Measurements from ENCODE around the gene FBXO47. TPM values are rescaled to one million over a fixed set of nuclear protein-coding genes. Genes with fewer than 3 reads are reported as not detected.

FBXO47 gene
- total and polyA plus RNA-seq, 4 experiments from 2014 or later, result not detected

DNA sequence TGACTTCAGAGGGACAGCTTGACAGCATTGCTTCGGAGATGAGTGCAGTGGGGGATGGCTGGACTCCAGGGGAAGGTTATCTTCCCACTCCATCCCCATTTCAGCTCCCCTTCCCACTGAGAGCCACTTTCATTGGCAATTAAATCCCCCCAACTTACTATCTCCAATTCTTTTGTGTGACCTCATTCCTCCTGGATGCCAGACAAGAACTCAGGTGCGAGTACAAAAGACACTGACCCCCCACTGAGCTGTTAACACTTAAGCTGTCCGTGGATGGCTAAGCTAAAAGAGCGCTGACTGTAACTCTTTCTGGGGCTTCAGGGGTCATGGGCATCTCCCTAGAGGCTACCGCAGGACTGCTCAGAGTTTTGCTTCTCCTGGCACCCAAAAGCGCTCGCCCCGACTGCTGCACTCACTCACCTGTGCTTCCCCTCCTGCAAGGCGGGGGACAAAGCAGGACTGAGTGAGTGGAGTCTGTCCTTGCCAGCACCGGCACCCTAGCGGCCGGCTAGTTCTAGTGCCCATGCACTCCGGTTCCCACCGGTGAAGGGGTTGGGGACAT, 44.8 kb upstream of the FBXO47 start:
- DNase-seq, result no peak
- no peaks in the 10 kb centered on the region for H3K9me3 ChIP-seq (ENCODE audit: control insufficient read depth in 1 of 2, low read length in 2 of 2)
- peaks cover 10% of the 10 kb centered on the region for H3K4me1 ChIP-seq (ENCODE audit: insufficient read depth, low read length)
- no peaks in the 10 kb centered on the region for H3K36me3 ChIP-seq (ENCODE audit: insufficient read depth, low read length)
- intact Hi-C loops (cut with micrococcal nuclease), result no loop called here
- peaks cover 0 to 4% (median 0%) of the 10 kb centered on the region in 8 donors for H3K9me3 Mint-ChIP-seq
- no peak overlapping the region for H3K27ac Mint-ChIP-seq
- peaks cover 6 to 12% (median 9%) of the 10 kb centered on the region in 4 donors for H3K4me1 Mint-ChIP-seq
- H3K36me3 Mint-ChIP-seq, result no peaks in the 10 kb centered on the region
- CTCF ChIA-PET (ENCODE audit: partially characterized antibody), result no interaction called here
- H3K27ac ChIP-seq (ENCODE audit: low read depth, low read length), result no peak overlapping the region
- no peaks in the 10 kb centered on the region for H3K27me3 Mint-ChIP-seq
- POLR2A ChIA-PET (ENCODE audit: partially characterized antibody), result no interaction called here
- H3K4me3 ChIP-seq (ENCODE audit: low read length in 2 of 2), result no peak overlapping the region
- H3K4me3 Mint-ChIP-seq, result no peak overlapping the region
- no peaks in the 10 kb centered on the region for H3K27me3 ChIP-seq (ENCODE audit: insufficient read depth, low read length)

DNA sequence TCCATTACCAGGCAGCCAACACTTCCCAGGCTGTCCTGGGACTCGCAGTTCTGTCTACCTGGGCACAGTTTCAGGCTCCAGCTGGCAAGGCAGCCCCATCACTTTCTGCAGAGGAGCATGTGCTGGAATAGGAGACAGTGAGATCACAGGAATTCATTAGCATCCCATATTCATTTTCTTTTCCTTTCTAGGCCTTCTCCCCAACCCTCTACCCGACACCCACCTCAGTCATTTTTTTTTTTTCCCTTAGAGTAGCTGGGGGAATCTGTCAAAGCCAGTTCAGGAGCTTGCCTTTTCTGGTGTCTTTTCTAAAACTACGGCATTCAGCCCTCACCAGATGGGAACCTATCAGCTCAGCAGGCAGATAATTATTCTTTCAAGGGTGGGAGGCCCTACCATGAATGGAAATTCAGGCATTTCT, 42.4 kb upstream of the FBXO47 start:
- Mint-ChIP-seq H3K27ac (peak overlapping the region in 2 of 7 donors; percentile 4 to 37), H3K4me3 (no peak overlapping the region), H3K36me3 (no peaks in the 10 kb centered on the region), H3K27me3 (peaks cover 0 to 3% of the 10 kb centered on the region in 2 donors), H3K9me3 (peaks cover 0 to 4% (median 0%) of the 10 kb centered on the region in 8 donors), H3K4me1 (peaks cover under 1 to 2% (median 1%) of the 10 kb centered on the region in 4 donors)
- no peak overlapping the region for H3K4me3 ChIP-seq (ENCODE audit: low read length in 2 of 2)
- CTCF ChIA-PET (ENCODE audit: partially characterized antibody), result interaction anchor here (0.8 to 1.2 kb wide), 2 partner anchors 27 to 155 kb away, joined by 3 to 5 read pairs; no protein-coding TSS in a partner anchor
- intact Hi-C loops (cut with micrococcal nuclease), result no loop called here
- DNase-seq, result no peak
- H3K36me3 ChIP-seq (ENCODE audit: insufficient read depth, low read length), result no peaks in the 10 kb centered on the region
- H3K27ac ChIP-seq (ENCODE audit: low read depth, low read length), result no peak overlapping the region
- POLR2A ChIA-PET (ENCODE audit: partially characterized antibody), result no interaction called here
- no peaks in the 10 kb centered on the region for H3K4me1 ChIP-seq (ENCODE audit: insufficient read depth, low read length)
- no peaks in the 10 kb centered on the region for H3K9me3 ChIP-seq (ENCODE audit: control insufficient read depth in 1 of 2, low read length in 2 of 2)
- H3K27me3 ChIP-seq (ENCODE audit: insufficient read depth, low read length), result no peaks in the 10 kb centered on the region

DNA sequence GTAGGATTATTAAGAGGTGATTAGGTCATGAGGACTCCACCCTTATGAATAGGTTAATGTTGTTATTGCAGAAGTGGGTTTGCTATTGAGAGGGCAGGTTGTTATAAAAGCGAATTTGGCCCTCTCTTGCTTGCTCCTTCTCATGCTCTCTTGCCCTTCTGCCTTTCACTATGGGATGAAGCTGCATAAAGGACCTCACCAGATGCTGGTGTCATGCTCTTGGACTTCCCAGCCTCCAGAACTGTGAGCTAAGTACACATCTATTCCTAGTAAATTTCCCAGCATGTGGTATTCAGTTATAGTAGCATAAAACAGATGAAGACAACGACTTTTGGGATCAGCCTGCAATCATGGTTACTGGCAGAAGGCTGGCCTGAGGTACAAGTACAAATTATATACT, 41.4 kb upstream of the FBXO47 start:
- no peak for DNase-seq
- Histone ChIP-seq H3K36me3 (ENCODE audit: insufficient read depth, low read length) (no peaks in the 10 kb centered on the region), H3K4me1 (ENCODE audit: insufficient read depth, low read length) (peaks cover under 1% of the 10 kb centered on the region), H3K4me3 (ENCODE audit: low read length in 2 of 2) (no peak overlapping the region), H3K27me3 (ENCODE audit: insufficient read depth, low read length) (no peaks in the 10 kb centered on the region), H3K27ac (ENCODE audit: low read depth, low read length) (no peak overlapping the region), H3K9me3 (ENCODE audit: control insufficient read depth in 1 of 2, low read length in 2 of 2) (no peaks in the 10 kb centered on the region)
- H3K27ac Mint-ChIP-seq, result no peak overlapping the region
- H3K4me1 Mint-ChIP-seq, result peaks cover 5 to 11% (median 8%) of the 10 kb centered on the region in 4 donors
- CTCF ChIA-PET (ENCODE audit: partially characterized antibody), result no interaction called here
- H3K9me3 Mint-ChIP-seq, result peaks cover 0 to 4% (median 0%) of the 10 kb centered on the region in 8 donors
- POLR2A ChIA-PET (ENCODE audit: partially characterized antibody), result no interaction called here
- no peaks in the 10 kb centered on the region for H3K36me3 Mint-ChIP-seq
- H3K4me3 Mint-ChIP-seq, result no peak overlapping the region
- intact Hi-C loops (cut with micrococcal nuclease), result no loop called here
- H3K27me3 Mint-ChIP-seq, result peaks cover 1 to 3% of the 10 kb centered on the region in 2 donors

DNA sequence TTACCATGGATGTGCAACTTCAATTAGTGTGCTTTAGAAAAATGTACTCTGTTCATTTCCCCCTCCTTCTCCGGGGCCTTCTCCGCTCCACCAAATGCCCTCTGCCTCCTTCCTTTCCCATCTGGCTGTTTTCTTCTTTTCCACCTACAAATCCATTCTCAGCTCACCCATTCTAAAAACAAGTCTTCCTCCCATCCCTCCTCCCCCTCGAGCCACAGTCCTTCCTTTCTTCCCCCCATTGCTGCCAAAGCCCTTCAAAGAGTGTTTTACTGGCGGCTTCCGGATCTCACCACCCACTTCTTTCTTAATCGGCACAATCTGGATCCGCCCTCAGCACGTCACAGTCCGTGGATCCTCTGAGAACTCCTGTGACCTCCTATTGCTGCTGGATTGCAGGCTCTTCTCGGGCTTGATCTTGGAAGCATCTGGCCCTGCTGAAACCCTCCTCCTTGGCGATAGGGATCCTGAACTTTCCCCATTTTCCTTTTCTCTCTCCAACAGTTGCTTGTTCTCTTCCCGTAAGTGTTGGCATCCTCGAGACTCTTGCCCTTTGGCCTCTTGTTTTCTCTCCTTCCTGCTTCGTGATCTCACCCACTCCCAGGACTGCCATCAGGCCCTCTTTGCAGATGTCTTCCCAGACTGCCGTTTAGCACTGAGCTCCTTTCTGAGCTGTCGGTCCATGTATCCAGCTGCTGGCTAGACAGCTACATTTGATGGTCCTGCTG, 36.0 kb upstream of the FBXO47 start:
- Histone ChIP-seq H3K4me1 (ENCODE audit: insufficient read depth, low read length) (peaks cover 16% of the 10 kb centered on the region), H3K27me3 (ENCODE audit: insufficient read depth, low read length) (no peaks in the 10 kb centered on the region), H3K9me3 (ENCODE audit: control insufficient read depth in 1 of 2, low read length in 2 of 2) (no peaks in the 10 kb centered on the region), H3K27ac (ENCODE audit: low read depth, low read length) (no peak overlapping the region), H3K36me3 (ENCODE audit: insufficient read depth, low read length) (no peaks in the 10 kb centered on the region), H3K4me3 (ENCODE audit: low read length in 2 of 2) (no peak overlapping the region)
- ChIA-PET POLR2A (ENCODE audit: partially characterized antibody) (no interaction called here), CTCF (ENCODE audit: partially characterized antibody) (interaction anchor here (0.7 to 0.8 kb wide), 2 partner anchors 14 to 20 kb away, joined by 3 to 4 read pairs; no protein-coding TSS in a partner anchor)
- Mint-ChIP-seq H3K27me3 (peaks cover 3 to 4% of the 10 kb centered on the region in 2 donors), H3K36me3 (no peaks in the 10 kb centered on the region), H3K4me3 (peak overlapping the region; percentile 47 to 82 (median 66)), H3K27ac (peak overlapping the region; percentile 0 to 90 (median 81)), H3K9me3 (peaks cover 0 to 5% (median 2%) of the 10 kb centered on the region in 8 donors), H3K4me1 (peaks cover 20 to 34% (median 27%) of the 10 kb centered on the region in 4 donors)
- intact Hi-C loops (cut with micrococcal nuclease), result loop anchor here (5.0 kb wide), 1 partner anchor 54 kb away; no protein-coding TSS in a partner anchor
- DNase-seq, result peak; percentile 53 to 75 (median 59)

DNA sequence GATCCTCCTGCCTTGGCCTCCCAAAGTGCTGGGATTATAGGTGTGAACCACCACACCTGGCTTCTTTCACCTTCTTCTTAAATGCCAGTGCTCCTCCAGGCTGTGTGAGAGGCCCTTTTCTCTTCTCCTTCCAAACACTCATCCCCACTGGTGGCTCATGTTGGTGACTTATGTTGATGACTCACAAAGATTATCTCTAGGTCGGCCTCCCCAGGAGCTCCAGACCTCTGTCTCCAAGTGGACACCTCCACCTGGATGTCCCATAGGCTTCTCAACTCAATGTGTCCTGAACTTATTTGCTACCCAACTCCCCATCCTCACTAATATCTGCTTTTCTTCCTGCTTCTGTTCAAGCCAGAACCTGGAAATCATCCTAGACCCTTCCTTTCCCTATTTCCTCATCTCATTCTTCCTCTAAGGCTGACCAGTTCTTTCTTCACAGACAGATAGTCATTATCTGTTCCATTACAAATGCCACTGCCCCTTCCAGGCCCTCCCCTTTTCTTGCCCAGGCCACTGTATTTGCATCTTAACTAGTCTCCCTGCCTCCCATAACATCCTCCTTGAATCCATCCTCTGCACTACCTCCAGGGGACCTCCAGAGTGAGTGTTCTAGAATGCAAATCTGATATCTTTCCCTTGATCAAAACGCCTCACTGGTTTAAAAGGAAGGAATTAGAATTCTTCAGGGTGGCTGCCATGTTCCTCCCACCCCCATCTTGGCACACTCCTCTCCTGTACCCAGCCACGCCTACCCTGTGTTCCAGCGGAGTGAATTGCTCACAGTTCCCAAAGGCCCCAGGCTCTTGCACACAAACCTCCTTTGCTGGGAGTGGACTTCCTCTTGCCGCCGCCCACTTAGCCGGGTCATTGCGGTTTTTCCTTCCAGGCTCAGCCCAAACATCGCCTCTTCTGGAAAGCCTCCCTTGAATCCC, 34.8 kb upstream of the FBXO47 start:
- Mint-ChIP-seq H3K36me3 (no peaks in the 10 kb centered on the region), H3K4me3 (peak overlapping the region in 4 of 8 donors; percentile 24 to 82 (median 33)), H3K27me3 (peaks cover 3 to 4% of the 10 kb centered on the region in 2 donors), H3K27ac (peak overlapping the region in 5 of 7 donors; percentile 0 to 89 (median 49)), H3K4me1 (peaks cover 20 to 34% (median 27%) of the 10 kb centered on the region in 4 donors), H3K9me3 (peaks cover 0 to 17% (median 9%) of the 10 kb centered on the region in 8 donors)
- Histone ChIP-seq H3K27ac (ENCODE audit: low read depth, low read length) (no peak overlapping the region), H3K4me3 (ENCODE audit: low read length in 2 of 2) (no peak overlapping the region), H3K27me3 (ENCODE audit: insufficient read depth, low read length) (no peaks in the 10 kb centered on the region), H3K9me3 (ENCODE audit: control insufficient read depth in 1 of 2, low read length in 2 of 2) (no peaks in the 10 kb centered on the region), H3K4me1 (ENCODE audit: insufficient read depth, low read length) (peaks cover 16% of the 10 kb centered on the region), H3K36me3 (ENCODE audit: insufficient read depth, low read length) (no peaks in the 10 kb centered on the region)
- POLR2A ChIA-PET (ENCODE audit: partially characterized antibody), result no interaction called here
- no peak for DNase-seq
- intact Hi-C loops (cut with micrococcal nuclease), result loop anchor here (5.0 kb wide), 1 partner anchor 55 kb away; no protein-coding TSS in a partner anchor
- CTCF ChIA-PET (ENCODE audit: partially characterized antibody), result interaction anchor here (1.4 kb wide), 1 partner anchor 17 kb away, joined by 5 read pairs; no protein-coding TSS in a partner anchor

DNA sequence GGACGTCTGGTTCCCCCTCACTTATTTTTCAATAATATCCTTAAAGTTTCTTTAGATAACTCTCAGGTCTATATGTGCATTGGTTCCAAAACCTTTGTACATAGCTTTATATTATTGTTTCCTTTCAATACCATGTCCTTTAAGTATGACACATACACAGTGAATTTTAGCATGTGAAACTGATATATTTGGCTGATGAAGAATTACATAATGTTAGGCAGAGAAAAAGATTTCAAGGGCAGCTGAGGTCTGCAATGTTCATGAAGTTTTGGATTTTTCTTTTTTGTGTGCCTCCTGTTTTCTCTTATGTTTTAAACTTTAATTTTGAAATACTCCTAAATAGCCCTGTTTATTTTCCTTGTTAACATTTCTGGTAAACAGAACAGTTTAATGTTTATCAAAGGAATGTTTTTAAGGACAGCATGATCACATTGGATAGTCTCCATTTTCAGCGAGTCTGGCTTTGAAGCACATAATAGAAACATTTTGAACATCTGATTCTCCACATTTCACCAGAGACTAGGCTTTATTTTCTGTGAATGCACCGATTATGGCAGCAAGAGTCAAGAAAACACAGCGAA, 32.9 kb upstream of the FBXO47 start:
- peaks cover 20 to 34% (median 27%) of the 10 kb centered on the region in 4 donors for H3K4me1 Mint-ChIP-seq
- peaks cover 0 to 4% of the 10 kb centered on the region in 2 donors for H3K36me3 Mint-ChIP-seq
- H3K9me3 Mint-ChIP-seq, result peaks cover 0 to 28% (median 19%) of the 10 kb centered on the region in 8 donors
- H3K27ac Mint-ChIP-seq, result no peak overlapping the region
- ChIA-PET CTCF (ENCODE audit: partially characterized antibody) (interaction anchor here (1.8 to 2.9 kb wide), 2 partner anchors 17 to 164 kb away, joined by 4 to 13 read pairs; no protein-coding TSS in a partner anchor), POLR2A (ENCODE audit: partially characterized antibody) (interaction anchor here (1.0 kb wide), 1 partner anchor 18 kb away, joined by 3 read pairs; no protein-coding TSS in a partner anchor)
- no peaks in the 10 kb centered on the region for H3K36me3 ChIP-seq (ENCODE audit: insufficient read depth, low read length)
- H3K4me3 ChIP-seq (ENCODE audit: low read length in 2 of 2), result no peak overlapping the region
- intact Hi-C loops (cut with micrococcal nuclease), result loop anchor here (5.0 kb wide), 1 partner anchor 57 kb away; no protein-coding TSS in a partner anchor
- H3K4me1 ChIP-seq (ENCODE audit: insufficient read depth, low read length), result peaks cover 16% of the 10 kb centered on the region
- peaks cover 0 to 6% of the 10 kb centered on the region in 2 donors for H3K9me3 ChIP-seq (ENCODE audit: control insufficient read depth in 1 of 2, low read length in 2 of 2)
- peaks cover 1 to 4% of the 10 kb centered on the region in 2 donors for H3K27me3 Mint-ChIP-seq
- H3K27ac ChIP-seq (ENCODE audit: low read depth, low read length), result no peak overlapping the region
- H3K4me3 Mint-ChIP-seq, result no peak overlapping the region
- no peak for DNase-seq
- no peaks in the 10 kb centered on the region for H3K27me3 ChIP-seq (ENCODE audit: insufficient read depth, low read length)
